ENCODE results near the gene ITM2A.

DNA sequence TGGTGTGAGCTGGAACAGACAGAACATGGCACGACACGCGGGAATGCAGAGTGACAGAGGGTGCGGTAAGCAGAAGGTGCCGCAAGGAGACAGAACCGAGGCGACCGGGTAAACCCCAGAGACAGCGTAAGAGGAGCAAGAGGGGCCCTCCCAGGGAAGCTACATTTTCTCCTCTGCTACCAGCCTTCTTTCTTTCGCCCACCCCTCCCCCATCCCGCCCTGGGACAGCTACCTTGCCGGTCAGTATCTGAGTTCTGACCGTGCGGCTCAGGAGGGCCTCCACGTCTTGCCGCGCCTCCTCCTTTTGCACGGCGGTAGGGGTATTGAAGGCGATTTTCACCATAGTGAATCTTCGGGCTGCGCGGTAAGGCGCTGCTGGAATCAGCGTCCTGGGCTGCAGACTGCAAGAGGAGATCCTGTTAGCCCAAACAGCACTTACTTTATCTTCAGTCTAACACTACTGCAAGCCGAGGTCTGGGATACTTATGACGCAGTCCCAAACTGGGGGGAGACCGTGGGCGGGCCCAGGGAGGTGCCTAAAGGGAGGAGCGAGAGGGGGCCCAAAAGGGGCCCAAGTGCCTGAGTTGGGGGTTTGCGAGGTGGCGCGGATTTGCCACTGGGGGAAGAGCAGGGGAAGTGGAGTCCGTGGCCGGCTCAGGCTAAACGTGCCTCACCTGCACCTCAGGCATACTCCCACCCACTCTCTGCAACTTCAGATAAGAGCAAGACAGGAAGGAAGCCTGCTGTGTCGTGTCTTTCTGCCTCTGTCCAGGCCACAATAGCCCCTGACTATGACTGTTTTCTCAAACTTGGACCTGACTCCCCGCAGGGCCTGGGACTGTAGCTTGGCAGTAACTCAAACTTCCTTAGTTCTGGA is at the start of gene ITM2A:
- TF ChIP-seq GATA3 (IDR thresholded peaks at IDR 0.05; ENCODE audit: low read depth, low read length) (no peak), GATA2 (IDR thresholded peaks at IDR 0.05; ENCODE audit: low read depth, low read length) (no peak)

Measured in SH-SY5Y (cell line).